ENCODE results near the gene ZNF628. TPM values are rescaled to one million over a fixed set of nuclear protein-coding genes. Genes with fewer than 3 reads are reported as not detected.

ZNF628 gene
- total RNA-seq, 1 donor from 2014 or later = 13.2 TPM

- H3K36me3 ChIP-seq = no peaks in the 10 kb centered on the region
Observed at GRCh38 chr19:55503502-55504251, 27.3 kb downstream of the ZNF628 start.

GRCh38 chr19:55504252-55504603 lies 27.8 kb downstream of the ZNF628 start:
- H3K36me3 ChIP-seq = no peaks in the 10 kb centered on the region
- peak in 1 of 3 experiments; percentile 10 for TF ChIP-seq CTCF (IDR thresholded peaks at IDR 0.05)
- intact Hi-C loops (cut with DNase I) = loop anchor here (1.0 to 5.0 kb wide), 4 partner anchors 17 to 202 kb away; partner anchors contain the start of gene UBE2S
- no peak for DNase-seq (ENCODE audit: low spot score in 2 of 2)
- peak overlapping the region; percentile 48 to 71 for H3K4me3 ChIP-seq
- peak overlapping the region in 1 of 2 donors; percentile 87 for H3K27ac ChIP-seq
- H3K27me3 ChIP-seq = no peaks in the 10 kb centered on the region
- no peaks in the 10 kb centered on the region for H3K9me3 ChIP-seq
- H3K4me1 ChIP-seq = peaks cover 2 to 3% of the 10 kb centered on the region in 2 donors

More at GRCh38 chr19:55503502-55504251, 27.3 kb downstream of the ZNF628 start:
- TF ChIP-seq CTCF (IDR thresholded peaks at IDR 0.05) = peak; percentile 99 to 100 (median 99)
- Histone ChIP-seq H3K9me3 (no peaks in the 10 kb centered on the region), H3K4me3 (peak overlapping the region; percentile 48 to 71), H3K4me1 (peaks cover 2 to 3% of the 10 kb centered on the region in 2 donors), H3K27me3 (no peaks in the 10 kb centered on the region), H3K27ac (peak overlapping the region; percentile 71 to 87)
- peak; percentile 73 to 95 for DNase-seq (ENCODE audit: low spot score in 2 of 2)
- intact Hi-C loops (cut with DNase I) = loop anchor here (1.0 to 5.0 kb wide), 4 partner anchors 16 to 201 kb away; partner anchors contain the start of gene UBE2S

GRCh38 chr19:55504981-55505380 lies 28.6 kb downstream of the ZNF628 start:
- DNase-seq (ENCODE audit: low spot score in 2 of 2) = no peak
- Histone ChIP-seq H3K27ac (no peak overlapping the region), H3K36me3 (no peaks in the 10 kb centered on the region), H3K9me3 (no peaks in the 10 kb centered on the region), H3K4me1 (peaks cover 2 to 3% of the 10 kb centered on the region in 2 donors), H3K27me3 (no peaks in the 10 kb centered on the region), H3K4me3 (no peak overlapping the region)
- intact Hi-C loops (cut with DNase I) = loop anchor here (1.0 to 5.0 kb wide), 4 partner anchors 18 to 203 kb away; partner anchors contain the start of gene UBE2S
- TF ChIP-seq CTCF (IDR thresholded peaks at IDR 0.05) = no peak

- Histone ChIP-seq H3K9me3 (no peaks in the 10 kb centered on the region), H3K4me1 (peaks cover 2 to 3% of the 10 kb centered on the region in 2 donors), H3K36me3 (no peaks in the 10 kb centered on the region), H3K4me3 (no peak overlapping the region), H3K27ac (no peak overlapping the region), H3K27me3 (no peaks in the 10 kb centered on the region)
- no peak for TF ChIP-seq CTCF (IDR thresholded peaks at IDR 0.05)
- DNase-seq (ENCODE audit: low spot score in 2 of 2) = no peak
- intact Hi-C loops (cut with DNase I) = no loop called here
Observed at GRCh38 chr19:55508120-55508519, 31.7 kb downstream of the ZNF628 start.

GRCh38 chr19:55516878-55517620 lies 40.6 kb downstream of the ZNF628 start:
- intact Hi-C loops (cut with DNase I) = loop anchor here (1.0 to 2.0 kb wide), 6 partner anchors 32 to 116 kb away; partner anchors contain the start of genes FIZ1, ZNF579, ZNF784 and ZNF865
- H3K27ac ChIP-seq = peak overlapping the region; percentile 36 to 74
- DNase-seq (ENCODE audit: low spot score in 2 of 2) = peak; percentile 47 to 96

More at GRCh38 chr19:55516878-55517620, 40.6 kb downstream of the ZNF628 start:
- TF ChIP-seq CTCF (IDR thresholded peaks at IDR 0.05) = peak; percentile 83 to 95 (median 95)
- Histone ChIP-seq H3K4me3 (peak overlapping the region; percentile 49 to 57), H3K36me3 (no peaks in the 10 kb centered on the region), H3K9me3 (no peaks in the 10 kb centered on the region), H3K27me3 (no peaks in the 10 kb centered on the region), H3K4me1 (peaks cover 0 to 12% of the 10 kb centered on the region in 2 donors)

Measured in ascending aorta (tissue), 2 donors.